B cell (primary cell): ENCODE data around the gene TENM3. TPM values are rescaled to one million over a fixed set of nuclear protein-coding genes. Genes with fewer than 3 reads are reported as not detected.

Experiments
- ATAC-seq: fragments of 200-7000 bp; cut with Tn5 transposase; one replicate; pipeline ENCODE4 v1.10.0; 2021; ENCODE audit warnings: low read depth, mild to moderate bottlenecking, moderate number of reproducible peaks, moderate library complexity
- CTCF ChIA-PET: fragments of 350-600 bp; sonication (Branson Sonifier 250); formaldehyde crosslinking; loops from one replicate; lab custom pipeline; 2021; ENCODE audit warnings: antibody characterized with exemption, inconsistent platforms; lab: Charles Lee
- POLR2A ChIA-PET: fragments of 350-600 bp; sonication (Branson Sonifier 250); formaldehyde crosslinking; loops from one replicate; lab custom pipeline; 2021; ENCODE audit warnings: antibody characterized with exemption; lab: Charles Lee
- DNase-seq: peaks from one replicate; pipeline ENCODE4 v3.0.0; 2013
- H2AFZ ChIP-seq: 2 replicates; pipeline ENCODE4 v1.6.1; 2012; ENCODE audit warnings: mild to moderate bottlenecking, low read depth, low read length; ENCODE audit not compliant: insufficient read depth, poor library complexity, severe bottlenecking
- H3K27ac ChIP-seq, 2 donors: 1 replicate in 1 of 2; 2 replicates in 1 of 2; pipeline ENCODE4 v1.5.1; 2012 to 2013; ENCODE audit warnings: low read length in 2 of 2, mild to moderate bottlenecking in 2 of 2, moderate library complexity in 1 of 2
- H3K27me3 ChIP-seq, 4 experiments: fragments of 200-600 bp in 1 of 4; sonication (generic) in 1 of 4; replicated peaks in 1 of 4; 1 replicate in 2 of 4; 2 replicates in 2 of 4; pipeline versions ENCODE4 v1.6.1 to v1.7.0; 2013 to 2016; ENCODE audit warnings: low read length in 3 of 4, mild to moderate bottlenecking in 2 of 4, mixed read lengths in 1 of 4, moderate library complexity in 1 of 4; ENCODE audit not compliant: insufficient read depth in 4 of 4, control insufficient read depth in 3 of 4; ENCODE audit errors: control extremely low read depth in 1 of 4
- H3K36me3 ChIP-seq, 2 experiments: replicated peaks in 1 of 2; 1 replicate in 1 of 2; 2 replicates in 1 of 2; pipeline versions ENCODE4 v1.6.1 to v1.7.1; 2013; ENCODE audit warnings: low read length in 1 of 2; ENCODE audit not compliant: insufficient read depth in 2 of 2, control insufficient read depth in 1 of 2; ENCODE audit errors: control extremely low read depth in 1 of 2, extremely low read depth in 1 of 2
- H3K4me1 ChIP-seq, 2 donors: fragments of 200-600 bp in 1 of 2; sonication (generic) in 1 of 2; 1 replicate in 1 of 2; 2 replicates in 1 of 2; pipeline versions ENCODE4 v1.5.1 to v1.6.1; 2013 to 2017; ENCODE audit warnings: low read length in 2 of 2; ENCODE audit not compliant: control insufficient read depth in 2 of 2, insufficient read depth in 2 of 2
- H3K4me2 ChIP-seq: replicated peaks from 2 replicates; pipeline ENCODE3; 2012; ENCODE audit warnings: mild to moderate bottlenecking, low read depth, low read length; ENCODE audit not compliant: poor library complexity, severe bottlenecking
- H3K4me3 ChIP-seq, 5 experiments: fragments of 200-600 bp in 1 of 5; sonication (generic) in 1 of 5; 1 replicate in 3 of 5; 2 replicates in 2 of 5; pipeline versions ENCODE4 v1.5.1 to v1.7.0; 2011 to 2016; ENCODE audit warnings: low read length in 4 of 5, mild to moderate bottlenecking in 4 of 5, low read depth in 2 of 5, control low read depth in 1 of 5, moderate library complexity in 1 of 5; ENCODE audit not compliant: insufficient read depth in 1 of 5; ENCODE audit errors: control extremely low read depth in 1 of 5, extremely low read depth in 1 of 5
- H3K79me2 ChIP-seq: fragments of 200-600 bp; sonication (generic); one replicate; pipeline ENCODE4 v1.6.0; 2016; ENCODE audit warnings: low read length; ENCODE audit not compliant: control insufficient read depth, insufficient read depth
- H3K9ac ChIP-seq: fragments of 200-600 bp; sonication (generic); 2 replicates; pipeline ENCODE4 v1.6.1; 2017; ENCODE audit warnings: mild to moderate bottlenecking, low read length, moderate library complexity
- H3K9me3 ChIP-seq, 3 donors: one replicate each; pipeline versions ENCODE4 v1.6.1 to v1.7.1; 2013; ENCODE audit warnings: low read length in 2 of 3; ENCODE audit not compliant: control insufficient read depth in 2 of 3, insufficient read depth in 1 of 3; ENCODE audit errors: control extremely low read depth in 1 of 3
- H4K20me1 ChIP-seq: 2 replicates; pipeline ENCODE4 v1.6.0; 2012; ENCODE audit warnings: mild to moderate bottlenecking, low read length; ENCODE audit not compliant: insufficient read depth, control insufficient read depth, poor library complexity, severe bottlenecking
- H3K27ac Mint-ChIP-seq: one replicate; pipeline ENCODE4 v1.8.0; 2021; ENCODE audit warnings: mixed read lengths
- H3K27me3 Mint-ChIP-seq: one replicate; pipeline ENCODE4 v1.8.0; 2021; ENCODE audit warnings: mixed read lengths
- H3K4me1 Mint-ChIP-seq: one replicate; pipeline ENCODE4 v1.8.0; 2021; ENCODE audit warnings: mixed read lengths
- H3K4me3 Mint-ChIP-seq: one replicate; pipeline ENCODE4 v1.8.0; 2021; ENCODE audit warnings: mixed read lengths
- H3K9me3 Mint-ChIP-seq: one replicate; pipeline ENCODE4 v1.8.0; 2022; ENCODE audit warnings: mixed read lengths; ENCODE audit not compliant: insufficient read depth
- CTCF ChIP-seq: fragments of 200-600 bp; IDR thresholded peaks from one replicate; pipeline ENCODE4 v1.8.0; 2022; ENCODE audit warnings: antibody characterized with exemption, mild to moderate bottlenecking
- EZH2 ChIP-seq: IDR thresholded peaks from 2 replicates; pipeline ENCODE4 v1.6.1; 2012; ENCODE audit warnings: borderline replicate concordance, low read depth, mild to moderate bottlenecking, moderate library complexity, low read length; ENCODE audit not compliant: insufficient read depth, poor library complexity, severe bottlenecking
- WGBS: methylation state at CpG from one replicate; pipeline ENCODE4 v1.1.5; 2013; ENCODE audit warnings: missing lambda C conversion rate; ENCODE audit not compliant: insufficient coverage; 5-methylcytosine and 5-hydroxymethylcytosine counted together
- intact Hi-C: fragments of 100-400 bp; cut with micrococcal nuclease; formaldehyde crosslinking; loops from one replicate; pipeline ENCODE4 v1.10.0; 2022
- polyA plus RNA-seq: library from polyadenylated mRNA; depleted of rRNA; stranded (reverse); fragments of >200 nt; gene quantifications from 2 replicates; pipeline ENCODE4 v1.2.3, GENCODE V29; 2012
- total RNA-seq, 2 donors: library from RNA; stranded (reverse); fragments of 120-200 nt in 1 of 2; gene quantifications; 1 replicate in 1 of 2; 2 replicates in 1 of 2; pipeline versions ENCODE4 v1.2.3 to v1.2.4, GENCODE V29; 2013 to 2022

TENM3 gene
- total and polyA plus RNA-seq, 2 donors (not counting 1 experiment from before 2014, with no cell fraction given): not detected

GRCh38 chr4:182837831-182838230, 594.6 kb downstream of the TENM3 start:
- peaks cover 0 to 2% (median 0%) of the 10 kb centered on the region in 3 donors for H3K9me3 ChIP-seq
- no peak for TF ChIP-seq EZH2
- TF ChIP-seq CTCF: no peak
- peaks cover 29% of the 10 kb centered on the region for H3K27me3 Mint-ChIP-seq
- ChIA-PET CTCF (no interaction called here), POLR2A (no interaction called here)
- H3K27ac ChIP-seq: no peak overlapping the region
- DNase-seq (no peak), ATAC-seq (no peak)
- no peak overlapping the region for H3K4me2 ChIP-seq
- no peaks in the 10 kb centered on the region for H3K79me2 ChIP-seq
- no peaks in the 10 kb centered on the region for H3K36me3 ChIP-seq
- no peak overlapping the region for H3K9ac ChIP-seq
- no peaks in the 10 kb centered on the region for H3K4me1 Mint-ChIP-seq
- H2AFZ ChIP-seq: no peak overlapping the region
- intact Hi-C loops: no loop called here
- no peak overlapping the region for H3K4me3 ChIP-seq
- H3K27me3 ChIP-seq: peaks cover 0 to 23% (median 8%) of the 10 kb centered on the region in 4 experiments
- H3K9me3 Mint-ChIP-seq: no peaks in the 10 kb centered on the region
- H3K27ac Mint-ChIP-seq: no peak overlapping the region
- H3K4me1 ChIP-seq: no peaks in the 10 kb centered on the region
- H4K20me1 ChIP-seq: no peaks in the 10 kb centered on the region
- WGBS: 80% methylated on average over 5 of the region's 12 CpGs
- H3K4me3 Mint-ChIP-seq: no peak overlapping the region

GRCh38 chr4:182838535-182838934, 595.3 kb downstream of the TENM3 start:
- Mint-ChIP-seq H3K4me1 (no peaks in the 10 kb centered on the region), H3K27me3 (peaks cover 29% of the 10 kb centered on the region), H3K27ac (no peak overlapping the region), H3K9me3 (no peaks in the 10 kb centered on the region), H3K4me3 (no peak overlapping the region)
- Histone ChIP-seq H4K20me1 (no peaks in the 10 kb centered on the region), H3K4me3 (no peak overlapping the region), H3K27me3 (peaks cover 0 to 23% (median 8%) of the 10 kb centered on the region in 4 experiments), H3K79me2 (no peaks in the 10 kb centered on the region), H3K9me3 (peaks cover 0 to 2% (median 0%) of the 10 kb centered on the region in 3 donors), H2AFZ (no peak overlapping the region), H3K4me2 (no peak overlapping the region), H3K4me1 (no peaks in the 10 kb centered on the region), H3K9ac (no peak overlapping the region), H3K36me3 (no peaks in the 10 kb centered on the region), H3K27ac (no peak overlapping the region)
- no peak for TF ChIP-seq CTCF
- POLR2A ChIA-PET: no interaction called here
- CTCF ChIA-PET: no interaction called here
- WGBS: 90% methylated on average over 9 of the region's 10 CpGs
- ATAC-seq (no peak), DNase-seq (no peak)
- intact Hi-C loops: no loop called here
